GM23338 (cell line): ENCODE results near the gene AFAP1. TPM values are rescaled to one million over a fixed set of nuclear protein-coding genes. Genes with fewer than 3 reads are reported as not detected.

Source experiments
- ATAC-seq: fragments of 200-7000 bp; cut with Tn5 transposase; 3 replicates; pipeline ENCODE4 v1.9.1; 2020
- DNase-seq: peaks from one replicate; pipeline ENCODE4 v3.0.0-alpha.2; 2015; ENCODE audit warnings: low spot score
- H2AFZ ChIP-seq: fragments of 200-600 bp; sonication (generic); 2 replicates; pipeline ENCODE4 v1.8.0; 2016; ENCODE audit warnings: antibody characterized with exemption, mild to moderate bottlenecking, moderate library complexity
- H3F3A ChIP-seq: fragments of 200-600 bp; sonication (generic); replicated peaks from 2 replicates; pipeline ENCODE4 v1.8.0; 2017; ENCODE audit warnings: antibody characterized with exemption, mixed run types, low read depth
- H3K27ac ChIP-seq: fragments of 200-600 bp; sonication (generic); 2 replicates; pipeline ENCODE4 v1.6.1; 2016; ENCODE audit warnings: low read depth
- H3K27me3 ChIP-seq: fragments of 200-600 bp; sonication (generic); 2 replicates; pipeline ENCODE4 v1.8.0; 2016; ENCODE audit warnings: mild to moderate bottlenecking, mixed run types, moderate library complexity; ENCODE audit not compliant: insufficient read depth
- H3K36me3 ChIP-seq: fragments of 200-600 bp; sonication (generic); 2 replicates; pipeline ENCODE4 v1.8.0; 2016; ENCODE audit warnings: mild to moderate bottlenecking; ENCODE audit not compliant: insufficient read depth
- H3K4me1 ChIP-seq: fragments of 200-600 bp; sonication (generic); 2 replicates; pipeline ENCODE4 v1.8.0; 2016; ENCODE audit warnings: mild to moderate bottlenecking, moderate library complexity; ENCODE audit not compliant: insufficient read depth
- H3K4me2 ChIP-seq: fragments of 200-600 bp; sonication (generic); 2 replicates; pipeline ENCODE4 v1.7.1; 2017; ENCODE audit warnings: mixed run types
- H3K4me3 ChIP-seq: fragments of 200-600 bp; sonication (generic); 2 replicates; pipeline ENCODE4 v1.6.1; 2016; ENCODE audit warnings: mixed run types
- H3K79me2 ChIP-seq: fragments of 200-600 bp; sonication (generic); replicated peaks from 2 replicates; pipeline ENCODE4 v1.8.0; 2017; ENCODE audit warnings: mild to moderate bottlenecking; ENCODE audit not compliant: insufficient read depth
- H3K9me2 ChIP-seq: fragments of 200-600 bp; sonication (generic); 2 replicates; pipeline ENCODE4 v1.8.0; 2017; ENCODE audit not compliant: insufficient read depth
- H4K20me1 ChIP-seq: fragments of 200-600 bp; sonication (generic); replicated peaks from 2 replicates; pipeline ENCODE4 v1.8.0; 2017; ENCODE audit warnings: mild to moderate bottlenecking; ENCODE audit not compliant: insufficient read depth
- H3K27ac Mint-ChIP-seq: 2 replicates; pipeline ENCODE4 v1.8.0; 2020; ENCODE audit warnings: inconsistent platforms, mild to moderate bottlenecking, moderate library complexity, mixed read lengths
- H3K27me3 Mint-ChIP-seq: 3 replicates; pipeline ENCODE4 v1.8.0; 2022; ENCODE audit warnings: low read depth, mild to moderate bottlenecking, moderate library complexity, mixed read lengths, inconsistent platforms; ENCODE audit not compliant: insufficient read depth, poor library complexity
- H3K36me3 Mint-ChIP-seq: 3 replicates; pipeline ENCODE4 v1.8.0; 2021; ENCODE audit warnings: low read depth, mild to moderate bottlenecking, inconsistent platforms, moderate library complexity, mixed read lengths
- H3K4me1 Mint-ChIP-seq: 3 replicates; pipeline ENCODE4 v1.8.0; 2020; ENCODE audit warnings: mild to moderate bottlenecking, inconsistent platforms, mixed read lengths
- H3K4me3 Mint-ChIP-seq: 3 replicates; pipeline ENCODE4 v1.8.0; 2021; ENCODE audit warnings: moderate library complexity, mild to moderate bottlenecking, inconsistent platforms, mixed read lengths
- H3K9me3 Mint-ChIP-seq: 3 replicates; pipeline ENCODE4 v1.8.0; 2020; ENCODE audit warnings: moderate library complexity, mild to moderate bottlenecking, inconsistent platforms, mixed read lengths
- EZH2phosphoT487 ChIP-seq: fragments of 200-600 bp; sonication (generic); IDR thresholded peaks from one replicate; pipeline ENCODE4 v1.8.1; 2018; ENCODE audit warnings: antibody characterized with exemption; ENCODE audit not compliant: unreplicated experiment
- JUNB ChIP-seq: IDR thresholded peaks from one replicate; pipeline ENCODE4 v1.6.1; 2016; ENCODE audit warnings: antibody characterized with exemption; ENCODE audit not compliant: unreplicated experiment
- NANOG ChIP-seq: IDR thresholded peaks from 2 replicates; pipeline ENCODE4 v1.6.1; 2016; ENCODE audit warnings: antibody characterized with exemption, borderline replicate concordance
- POLR2AphosphoS5 ChIP-seq: IDR thresholded peaks from 2 replicates; pipeline ENCODE4 v1.6.1; 2016; ENCODE audit warnings: antibody characterized with exemption, low read depth
- STAT1 ChIP-seq: IDR thresholded peaks from one replicate; pipeline ENCODE4 v1.6.1; 2016; ENCODE audit warnings: antibody characterized with exemption; ENCODE audit not compliant: unreplicated experiment
- ZNF114 ChIP-seq: fragments of 250-450 bp; sonication (Bioruptor Pico); IDR thresholded peaks from 2 replicates; pipeline ENCODE4 v1.5.0; 2020; ENCODE audit warnings: mild to moderate bottlenecking, moderate library complexity
- ZNF331 ChIP-seq: fragments of 250-450 bp; sonication (Bioruptor Pico); IDR thresholded peaks from 2 replicates; pipeline ENCODE4 v1.5.0; 2020; ENCODE audit warnings: low read depth, mild to moderate bottlenecking, moderate library complexity
- polyA plus RNA-seq: library from polyadenylated mRNA; unstranded; fragments of >200 nt; fragmentation: Nextera tagmentation; extraction: Ambion mirVana; gene quantifications from 2 replicates; pipeline ENCODE4 v1.2.1, GENCODE V29; 2016
- total RNA-seq: library from RNA; depleted of rRNA; stranded (reverse); fragments of >200 nt; shearing (Covaris generic); gene quantifications from 2 replicates; pipeline ENCODE4 v1.2.3, GENCODE V29; 2014
- TF ChIP-seq, protein P1 (sequence below), 2 experiments: fragments of 200-600 bp in 1 of 2; sonication (generic) in 1 of 2; conservative IDR thresholded peaks; 2 replicates each; pipeline versions ENCODE4 v1.5.1 to v1.6.1; 2016 to 2017; ENCODE audit warnings: antibody characterized with exemption in 2 of 2, low read depth in 2 of 2, mild to moderate bottlenecking in 2 of 2, moderate library complexity in 1 of 2
- TF ChIP-seq, protein P2 (sequence below): IDR thresholded peaks from one replicate; pipeline ENCODE4 v1.6.1; 2018; ENCODE audit warnings: antibody characterized with exemption; ENCODE audit not compliant: unreplicated experiment
- TF ChIP-seq, protein P3 (sequence below): IDR thresholded peaks from 2 replicates; pipeline ENCODE4 v1.6.1; 2016; ENCODE audit warnings: antibody characterized with exemption

Gene AFAP1
- total and polyA plus RNA-seq, 2 experiments from 2014 or later: 6.5 to 21.5 TPM

DNA sequence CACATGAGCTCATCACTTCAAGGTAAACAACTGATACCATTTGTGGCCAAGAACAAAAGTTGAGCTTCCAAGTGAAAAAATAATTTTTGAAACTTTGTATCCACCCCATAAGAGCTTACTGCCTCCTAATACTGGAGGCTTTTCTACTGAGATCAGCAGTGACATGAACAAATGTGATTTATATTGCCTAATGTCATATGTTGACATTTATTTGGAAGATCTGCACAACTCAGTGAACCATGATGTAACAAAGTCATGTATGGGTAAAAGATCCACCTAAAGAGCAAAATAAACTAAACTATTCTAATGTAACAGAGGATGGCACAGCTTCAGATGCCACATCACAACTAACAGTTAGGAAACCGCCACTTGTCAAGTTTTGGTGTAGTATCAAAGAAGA is 65.8 kb downstream of the AFAP1 start (continued):
- TF ChIP-seq, protein P1, sequence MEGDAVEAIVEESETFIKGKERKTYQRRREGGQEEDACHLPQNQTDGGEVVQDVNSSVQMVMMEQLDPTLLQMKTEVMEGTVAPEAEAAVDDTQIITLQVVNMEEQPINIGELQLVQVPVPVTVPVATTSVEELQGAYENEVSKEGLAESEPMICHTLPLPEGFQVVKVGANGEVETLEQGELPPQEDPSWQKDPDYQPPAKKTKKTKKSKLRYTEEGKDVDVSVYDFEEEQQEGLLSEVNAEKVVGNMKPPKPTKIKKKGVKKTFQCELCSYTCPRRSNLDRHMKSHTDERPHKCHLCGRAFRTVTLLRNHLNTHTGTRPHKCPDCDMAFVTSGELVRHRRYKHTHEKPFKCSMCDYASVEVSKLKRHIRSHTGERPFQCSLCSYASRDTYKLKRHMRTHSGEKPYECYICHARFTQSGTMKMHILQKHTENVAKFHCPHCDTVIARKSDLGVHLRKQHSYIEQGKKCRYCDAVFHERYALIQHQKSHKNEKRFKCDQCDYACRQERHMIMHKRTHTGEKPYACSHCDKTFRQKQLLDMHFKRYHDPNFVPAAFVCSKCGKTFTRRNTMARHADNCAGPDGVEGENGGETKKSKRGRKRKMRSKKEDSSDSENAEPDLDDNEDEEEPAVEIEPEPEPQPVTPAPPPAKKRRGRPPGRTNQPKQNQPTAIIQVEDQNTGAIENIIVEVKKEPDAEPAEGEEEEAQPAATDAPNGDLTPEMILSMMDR (conservative IDR thresholded peaks at IDR 0.05; ENCODE audit: low read depth in 2 of 2): no peak
- TF ChIP-seq STAT1 (no peak), POLR2AphosphoS5 (no peak), NANOG (no peak), ZNF114 (CRISPR knock-in tag) (no peak)
- TF ChIP-seq, protein P2, sequence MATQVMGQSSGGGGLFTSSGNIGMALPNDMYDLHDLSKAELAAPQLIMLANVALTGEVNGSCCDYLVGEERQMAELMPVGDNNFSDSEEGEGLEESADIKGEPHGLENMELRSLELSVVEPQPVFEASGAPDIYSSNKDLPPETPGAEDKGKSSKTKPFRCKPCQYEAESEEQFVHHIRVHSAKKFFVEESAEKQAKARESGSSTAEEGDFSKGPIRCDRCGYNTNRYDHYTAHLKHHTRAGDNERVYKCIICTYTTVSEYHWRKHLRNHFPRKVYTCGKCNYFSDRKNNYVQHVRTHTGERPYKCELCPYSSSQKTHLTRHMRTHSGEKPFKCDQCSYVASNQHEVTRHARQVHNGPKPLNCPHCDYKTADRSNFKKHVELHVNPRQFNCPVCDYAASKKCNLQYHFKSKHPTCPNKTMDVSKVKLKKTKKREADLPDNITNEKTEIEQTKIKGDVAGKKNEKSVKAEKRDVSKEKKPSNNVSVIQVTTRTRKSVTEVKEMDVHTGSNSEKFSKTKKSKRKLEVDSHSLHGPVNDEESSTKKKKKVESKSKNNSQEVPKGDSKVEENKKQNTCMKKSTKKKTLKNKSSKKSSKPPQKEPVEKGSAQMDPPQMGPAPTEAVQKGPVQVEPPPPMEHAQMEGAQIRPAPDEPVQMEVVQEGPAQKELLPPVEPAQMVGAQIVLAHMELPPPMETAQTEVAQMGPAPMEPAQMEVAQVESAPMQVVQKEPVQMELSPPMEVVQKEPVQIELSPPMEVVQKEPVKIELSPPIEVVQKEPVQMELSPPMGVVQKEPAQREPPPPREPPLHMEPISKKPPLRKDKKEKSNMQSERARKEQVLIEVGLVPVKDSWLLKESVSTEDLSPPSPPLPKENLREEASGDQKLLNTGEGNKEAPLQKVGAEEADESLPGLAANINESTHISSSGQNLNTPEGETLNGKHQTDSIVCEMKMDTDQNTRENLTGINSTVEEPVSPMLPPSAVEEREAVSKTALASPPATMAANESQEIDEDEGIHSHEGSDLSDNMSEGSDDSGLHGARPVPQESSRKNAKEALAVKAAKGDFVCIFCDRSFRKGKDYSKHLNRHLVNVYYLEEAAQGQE: no peak

DNA sequence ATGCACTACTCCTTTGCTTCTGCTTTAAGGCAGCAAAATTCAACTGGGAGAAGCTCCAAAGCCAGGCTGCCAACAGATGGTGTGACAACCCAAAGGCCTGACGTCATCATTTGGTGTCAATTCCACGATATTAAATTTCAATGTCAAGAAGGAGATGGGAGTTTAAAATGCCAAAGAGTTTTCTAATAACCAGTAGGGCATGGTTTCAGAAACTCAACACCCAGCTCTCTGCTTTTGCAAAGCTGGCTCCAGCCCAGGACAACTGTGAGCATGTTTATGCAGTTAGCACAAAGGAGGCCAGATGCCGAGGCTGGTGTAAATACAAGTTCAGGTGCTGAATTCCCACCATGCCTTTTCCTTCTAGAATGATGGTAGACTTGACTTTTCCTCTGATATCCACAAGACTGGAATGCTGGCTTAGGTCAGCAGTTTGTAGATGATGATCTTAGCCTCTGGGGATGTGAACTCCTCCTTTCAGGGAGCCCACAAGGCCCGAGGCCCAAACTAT is 67.3 kb downstream of the AFAP1 start:
- peaks cover 21% of the 10 kb centered on the region for H3K9me3 Mint-ChIP-seq
- no peaks in the 10 kb centered on the region for H3K9me2 ChIP-seq
- DNase-seq: no peak
- no peaks in the 10 kb centered on the region for H3K36me3 ChIP-seq
- no peak overlapping the region for H3K27ac Mint-ChIP-seq
- no peak for TF ChIP-seq EZH2phosphoT487
- TF ChIP-seq NANOG: no peak
- TF ChIP-seq JUNB: no peak
- TF ChIP-seq, protein P3, sequence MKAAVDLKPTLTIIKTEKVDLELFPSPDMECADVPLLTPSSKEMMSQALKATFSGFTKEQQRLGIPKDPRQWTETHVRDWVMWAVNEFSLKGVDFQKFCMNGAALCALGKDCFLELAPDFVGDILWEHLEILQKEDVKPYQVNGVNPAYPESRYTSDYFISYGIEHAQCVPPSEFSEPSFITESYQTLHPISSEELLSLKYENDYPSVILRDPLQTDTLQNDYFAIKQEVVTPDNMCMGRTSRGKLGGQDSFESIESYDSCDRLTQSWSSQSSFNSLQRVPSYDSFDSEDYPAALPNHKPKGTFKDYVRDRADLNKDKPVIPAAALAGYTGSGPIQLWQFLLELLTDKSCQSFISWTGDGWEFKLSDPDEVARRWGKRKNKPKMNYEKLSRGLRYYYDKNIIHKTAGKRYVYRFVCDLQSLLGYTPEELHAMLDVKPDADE: no peak
- no peak for TF ChIP-seq ZNF114 (CRISPR knock-in tag)
- TF ChIP-seq ZNF331 (CRISPR knock-in tag): no peak
- H3K4me3 Mint-ChIP-seq: no peak overlapping the region
- no peak overlapping the region for H3K4me2 ChIP-seq
- H3K4me3 ChIP-seq: no peak overlapping the region
- peaks cover 35% of the 10 kb centered on the region for H3K79me2 ChIP-seq
- H3K27me3 ChIP-seq: no peaks in the 10 kb centered on the region
- no peaks in the 10 kb centered on the region for H3F3A ChIP-seq
- peaks cover 42% of the 10 kb centered on the region for H3K36me3 Mint-ChIP-seq
- peaks cover 6% of the 10 kb centered on the region for H3K27me3 Mint-ChIP-seq
- no peak overlapping the region for H3K27ac ChIP-seq
- H4K20me1 ChIP-seq: no peaks in the 10 kb centered on the region; the same call in 1 of the 2 replicates
- H3K4me1 ChIP-seq: peaks cover 26% of the 10 kb centered on the region
- ATAC-seq: no peak
- H3K4me1 Mint-ChIP-seq: peaks cover 21% of the 10 kb centered on the region
- H2AFZ ChIP-seq: no peak overlapping the region
